Measurements from ENCODE around the gene TRERF1. TPM values are rescaled to one million over a fixed set of nuclear protein-coding genes. Genes with fewer than 3 reads are reported as not detected.

TRERF1 gene
- total RNA-seq, 1 donor from 2014 or later: 47.9 TPM

GRCh38 chr6:42274898-42275297, 176.8 kb downstream of the TRERF1 start:
- Mint-ChIP-seq H3K4me1 (ENCODE audit: low read depth) (peaks cover 36% of the 10 kb centered on the region), H3K4me3 (no peak overlapping the region), H3K27me3 (ENCODE audit: insufficient read depth) (no peaks in the 10 kb centered on the region), H3K27ac (no peak overlapping the region), H3K9me3 (no peaks in the 10 kb centered on the region), H3K36me3 (ENCODE audit: low read depth) (peaks cover 22% of the 10 kb centered on the region)
- DNase-seq (ENCODE audit: low spot score): no peak
- intact Hi-C loops (cut with micrococcal nuclease): no loop called here

GRCh38 chr6:42271834-42272805, 179.6 kb downstream of the TRERF1 start:
- Mint-ChIP-seq H3K4me3 (no peak overlapping the region), H3K9me3 (no peaks in the 10 kb centered on the region), H3K27ac (no peak overlapping the region), H3K4me1 (ENCODE audit: low read depth) (peaks cover 25% of the 10 kb centered on the region), H3K36me3 (ENCODE audit: low read depth) (peaks cover 22% of the 10 kb centered on the region), H3K27me3 (ENCODE audit: insufficient read depth) (no peaks in the 10 kb centered on the region)
- no peak for DNase-seq (ENCODE audit: low spot score)
- intact Hi-C loops (cut with micrococcal nuclease): no loop called here

GRCh38 chr6:42269974-42270510, 181.7 kb downstream of the TRERF1 start:
- Mint-ChIP-seq H3K27ac (peak overlapping the region; percentile 27), H3K9me3 (no peaks in the 10 kb centered on the region), H3K36me3 (ENCODE audit: low read depth) (peaks cover 22% of the 10 kb centered on the region), H3K4me1 (ENCODE audit: low read depth) (peaks cover 33% of the 10 kb centered on the region), H3K4me3 (no peak overlapping the region), H3K27me3 (ENCODE audit: insufficient read depth) (no peaks in the 10 kb centered on the region)
- no peak for DNase-seq (ENCODE audit: low spot score)
- intact Hi-C loops (cut with micrococcal nuclease): no loop called here

GRCh38 chr6:42269553-42269952, 182.2 kb downstream of the TRERF1 start:
- Mint-ChIP-seq H3K36me3 (ENCODE audit: low read depth) (peaks cover 22% of the 10 kb centered on the region), H3K27ac (no peak overlapping the region), H3K4me3 (no peak overlapping the region), H3K9me3 (no peaks in the 10 kb centered on the region), H3K27me3 (ENCODE audit: insufficient read depth) (no peaks in the 10 kb centered on the region), H3K4me1 (ENCODE audit: low read depth) (peaks cover 33% of the 10 kb centered on the region)
- no peak for DNase-seq (ENCODE audit: low spot score)
- intact Hi-C loops (cut with micrococcal nuclease): no loop called here

GRCh38 chr6:42268835-42269204, 182.9 kb downstream of the TRERF1 start:
- Mint-ChIP-seq H3K36me3 (ENCODE audit: low read depth) (peaks cover 22% of the 10 kb centered on the region), H3K9me3 (no peaks in the 10 kb centered on the region)

GRCh38 chr6:42268016-42268834, 183.5 kb downstream of the TRERF1 start:
- Mint-ChIP-seq H3K9me3 (no peaks in the 10 kb centered on the region), H3K27ac (no peak overlapping the region), H3K27me3 (ENCODE audit: insufficient read depth) (no peaks in the 10 kb centered on the region), H3K4me3 (no peak overlapping the region), H3K4me1 (ENCODE audit: low read depth) (peaks cover 33% of the 10 kb centered on the region), H3K36me3 (ENCODE audit: low read depth) (peaks cover 27% of the 10 kb centered on the region)
- intact Hi-C loops (cut with micrococcal nuclease): no loop called here
- DNase-seq (ENCODE audit: low spot score): no peak

More at GRCh38 chr6:42268835-42269204, 182.9 kb downstream of the TRERF1 start:
- no peak for DNase-seq (ENCODE audit: low spot score)
- Mint-ChIP-seq H3K4me3 (no peak overlapping the region), H3K27me3 (ENCODE audit: insufficient read depth) (no peaks in the 10 kb centered on the region), H3K27ac (no peak overlapping the region), H3K4me1 (ENCODE audit: low read depth) (peaks cover 33% of the 10 kb centered on the region)
- intact Hi-C loops (cut with micrococcal nuclease): no loop called here

DNA sequence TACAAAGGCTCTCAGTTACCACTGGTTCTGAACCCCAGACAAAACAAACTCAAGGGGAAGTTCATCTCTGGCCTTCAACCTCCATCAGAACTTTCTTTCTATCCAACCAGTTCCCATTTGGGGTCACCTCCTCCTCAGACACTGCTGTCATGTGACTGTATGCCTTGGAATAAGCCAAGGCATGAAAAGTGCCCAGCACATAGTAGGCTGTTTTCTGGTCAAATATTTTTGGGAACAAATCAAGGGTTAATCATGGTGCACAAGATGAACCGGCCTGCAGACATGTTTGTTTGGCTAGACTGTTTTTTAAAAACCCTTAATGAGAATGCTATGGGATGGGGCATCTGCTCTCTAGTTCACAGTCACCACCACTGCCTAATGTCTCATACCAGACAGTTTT, 185.2 kb downstream of the TRERF1 start:
- Mint-ChIP-seq H3K4me1 (ENCODE audit: low read depth) (peaks cover 32% of the 10 kb centered on the region), H3K27ac (peak overlapping the region; percentile 63), H3K9me3 (no peaks in the 10 kb centered on the region), H3K4me3 (no peak overlapping the region), H3K27me3 (ENCODE audit: insufficient read depth) (no peaks in the 10 kb centered on the region), H3K36me3 (ENCODE audit: low read depth) (peaks cover 34% of the 10 kb centered on the region)
- intact Hi-C loops (cut with micrococcal nuclease): no loop called here
- no peak for DNase-seq (ENCODE audit: low spot score)

- no peaks in the 10 kb centered on the region for H3K27me3 Mint-ChIP-seq (ENCODE audit: insufficient read depth)
- intact Hi-C loops (cut with micrococcal nuclease): loop anchor here (5.0 kb wide), 2 partner anchors 187 to 267 kb away; partner anchors contain the start of gene TRERF1
- H3K36me3 Mint-ChIP-seq (ENCODE audit: low read depth): peaks cover 30% of the 10 kb centered on the region
- peaks cover 33% of the 10 kb centered on the region for H3K4me1 Mint-ChIP-seq (ENCODE audit: low read depth)
- H3K9me3 Mint-ChIP-seq: no peaks in the 10 kb centered on the region
- no peak overlapping the region for H3K4me3 Mint-ChIP-seq
- DNase-seq (ENCODE audit: low spot score): no peak
- no peak overlapping the region for H3K27ac Mint-ChIP-seq
These were observed 186.8 kb downstream of the TRERF1 start for GRCh38 chr6:42264852-42265390.

DNA sequence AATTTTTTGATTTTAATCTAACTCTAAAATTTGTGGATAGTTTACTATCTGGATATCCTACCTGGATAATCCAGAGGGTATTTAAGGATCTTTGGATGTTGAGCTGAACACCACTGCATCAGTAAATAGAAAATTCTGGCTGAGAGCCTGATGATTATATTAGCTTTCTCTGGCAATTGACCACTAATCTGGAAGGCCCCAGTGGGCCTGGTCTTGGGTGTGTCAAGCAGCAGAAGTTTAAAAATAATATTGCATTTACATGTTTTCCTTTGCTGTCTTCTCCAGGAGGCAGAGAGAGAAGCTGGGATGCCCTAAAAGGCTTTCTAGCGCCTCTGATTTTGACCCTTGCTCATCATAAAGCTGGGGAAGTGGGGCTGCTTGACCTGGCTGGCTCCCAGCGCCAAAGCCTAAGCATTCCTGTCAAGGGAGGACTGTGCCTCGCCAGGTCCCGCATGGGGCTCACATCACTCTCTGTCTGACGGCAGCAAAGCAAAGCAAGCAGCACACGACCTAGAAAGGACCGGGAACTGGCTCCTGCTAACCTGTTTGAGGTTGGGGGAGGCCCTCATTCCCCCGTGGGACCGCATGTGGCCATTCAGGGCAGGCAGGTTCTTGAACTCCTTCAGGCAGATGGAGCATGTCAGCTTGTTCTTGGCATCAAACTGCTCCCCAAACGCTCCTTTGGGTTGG, 187.4 kb downstream of the TRERF1 start:
- intact Hi-C loops (cut with micrococcal nuclease): loop anchor here (5.0 kb wide), 2 partner anchors 188 to 268 kb away; partner anchors contain the start of gene TRERF1
- H3K36me3 Mint-ChIP-seq (ENCODE audit: low read depth): peaks cover 30% of the 10 kb centered on the region
- DNase-seq (ENCODE audit: low spot score): no peak
- H3K9me3 Mint-ChIP-seq: no peaks in the 10 kb centered on the region
- H3K4me3 Mint-ChIP-seq: no peak overlapping the region
- peaks cover 27% of the 10 kb centered on the region for H3K4me1 Mint-ChIP-seq (ENCODE audit: low read depth)
- H3K27me3 Mint-ChIP-seq (ENCODE audit: insufficient read depth): no peaks in the 10 kb centered on the region
- no peak overlapping the region for H3K27ac Mint-ChIP-seq

- intact Hi-C loops (cut with micrococcal nuclease): loop anchor here (5.0 kb wide), 2 partner anchors 189 to 269 kb away; partner anchors contain the start of gene TRERF1
- no peaks in the 10 kb centered on the region for H3K9me3 Mint-ChIP-seq
- H3K27ac Mint-ChIP-seq: no peak overlapping the region
- no peak overlapping the region for H3K4me3 Mint-ChIP-seq
- H3K4me1 Mint-ChIP-seq (ENCODE audit: low read depth): peaks cover 26% of the 10 kb centered on the region
- H3K27me3 Mint-ChIP-seq (ENCODE audit: insufficient read depth): no peaks in the 10 kb centered on the region
- H3K36me3 Mint-ChIP-seq (ENCODE audit: low read depth): peaks cover 33% of the 10 kb centered on the region
- DNase-seq (ENCODE audit: low spot score): no peak
These were observed 188.5 kb downstream of the TRERF1 start for GRCh38 chr6:42263165-42263728.

DNA sequence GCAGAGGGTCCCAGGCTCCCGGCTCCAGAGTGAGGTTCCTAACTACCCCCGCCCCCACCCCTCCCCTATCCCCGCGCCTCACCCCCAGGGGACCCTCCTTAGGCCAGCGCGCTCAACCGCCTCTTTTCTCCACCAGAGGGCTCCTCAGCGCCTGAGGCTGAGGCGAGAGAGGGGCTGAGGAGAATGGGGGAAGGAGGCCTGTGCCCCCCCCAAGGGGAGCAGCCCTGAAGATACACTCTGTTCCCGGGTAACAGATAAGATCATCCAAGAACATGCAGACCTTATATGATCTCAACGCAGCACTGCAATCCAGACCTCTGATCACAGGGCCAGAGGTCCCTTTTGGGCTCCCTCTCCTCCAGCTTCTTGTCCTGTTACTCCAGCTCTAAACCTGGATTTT, 190.8 kb downstream of the TRERF1 start:
- DNase-seq (ENCODE audit: low spot score): no peak
- Mint-ChIP-seq H3K9me3 (no peaks in the 10 kb centered on the region), H3K27me3 (ENCODE audit: insufficient read depth) (no peaks in the 10 kb centered on the region), H3K4me1 (ENCODE audit: low read depth) (peaks cover 14% of the 10 kb centered on the region), H3K4me3 (no peak overlapping the region), H3K27ac (peak overlapping the region; percentile 61), H3K36me3 (ENCODE audit: low read depth) (peaks cover 37% of the 10 kb centered on the region)
- intact Hi-C loops (cut with micrococcal nuclease): loop anchor here (1.0 to 5.0 kb wide), 3 partner anchors 191 to 286 kb away; partner anchors contain the start of gene TRERF1

All from activated T-helper 1 cell treated with anti-CD3 and anti-CD28 coated beads, Interleukin-12 subunit alpha, Interleukin-12 subunit beta, Interleukin-2, Interleukin-4 antibody, amounts not matched to agents 30 ng/mL and 10 ng/mL and 1 ng/mL, durations not matched to agents 14 hours and 24 hours and 36 hours (primary cell).